ENCODE data around the gene ADPRHL1. TPM values are rescaled to one million over a fixed set of nuclear protein-coding genes. Genes with fewer than 3 reads are reported as not detected.

ADPRHL1 gene
- 0.37 and 0.53 TPM in 2 replicates for total RNA-seq

GRCh38 chr13:113452942-113453901 lies at the start of gene ADPRHL1:
Gene ADPRHL1, minus strand, starts transcription at chr13:113453488. Its CDS starts 51 bp downstream, at chr13:113453437.

GRCh38 chr13:113490496-113491417 lies 37.5 kb upstream of the ADPRHL1 start, which contains the start of gene DCUN1D2:
Gene DCUN1D2, minus strand, starts transcription at chr13:113490711. Its CDS starts 42 bp downstream, at chr13:113490669.

Other genes with a start within 250 kb of the ADPRHL1 start
- gene PCID2, start 244.8 kb downstream of the ADPRHL1 start, total RNA-seq = 66.5 and 70.4 TPM in 2 replicates
- gene CUL4A, start 243.9 kb downstream of the ADPRHL1 start, total RNA-seq = 109 and 121 TPM in 2 replicates
- 198 and 206 TPM in 2 replicates for gene LAMP1, start 156.2 kb downstream of the ADPRHL1 start, total RNA-seq
- gene GRTP1, start 89.4 kb downstream of the ADPRHL1 start, total RNA-seq = 1.7 and 2.1 TPM in 2 replicates
- gene DCUN1D2, start 37.2 kb upstream of the ADPRHL1 start, total RNA-seq = 8.2 and 9.5 TPM in 2 replicates
- gene TFDP1, start 131.3 kb upstream of the ADPRHL1 start, total RNA-seq = 44.0 and 44.1 TPM in 2 replicates
- gene ATP4B, start 204.7 kb upstream of the ADPRHL1 start, total RNA-seq = not detected in 2 replicates
- gene GRK1, start 213.7 kb upstream of the ADPRHL1 start, total RNA-seq = not detected in 2 replicates